ENCODE data around the gene CRYBG1. TPM values are rescaled to one million over a fixed set of nuclear protein-coding genes. Genes with fewer than 3 reads are reported as not detected.

Gene CRYBG1
- total and polyA plus RNA-seq, 2 of the 4 experiments (the other 2 are of a cell fraction), result 0.38 to 1.1 TPM

DNA sequence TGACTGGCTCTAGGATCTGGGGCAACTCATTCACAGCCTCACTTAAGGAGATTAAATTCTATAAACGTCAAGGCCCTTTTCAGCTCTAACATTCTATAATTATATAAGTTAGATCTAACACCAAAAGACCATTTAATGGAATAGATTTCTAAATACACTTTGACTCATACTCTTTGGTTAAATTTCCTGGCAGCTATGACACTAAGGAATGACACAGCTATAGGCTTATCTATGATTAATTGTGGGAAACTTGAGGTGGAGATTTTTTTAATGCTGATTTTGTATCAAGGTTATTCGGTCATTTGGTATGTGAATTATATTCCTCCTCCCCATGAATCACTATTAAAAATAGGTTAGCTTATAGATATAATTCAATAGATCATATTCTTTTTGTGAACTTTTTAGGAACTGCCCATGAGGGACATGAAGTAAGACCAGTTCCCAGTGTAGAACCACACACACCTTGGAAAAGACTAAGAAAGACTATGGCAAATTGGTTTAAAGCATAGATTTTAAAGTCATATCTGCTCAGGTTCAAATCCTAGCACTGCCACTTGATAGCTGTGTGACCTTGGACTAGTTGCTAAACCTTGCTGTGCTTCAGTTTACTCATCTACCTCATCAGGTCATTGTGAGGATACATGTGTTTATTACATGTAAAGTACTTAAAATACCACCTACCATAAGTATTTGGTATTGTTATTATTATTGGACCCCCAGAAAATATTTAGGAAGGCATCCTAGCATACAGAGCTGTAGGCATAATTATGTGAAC lies 116.0 kb downstream of the CRYBG1 start:
- intact Hi-C loops (cut with micrococcal nuclease) (no loop called here), dilution Hi-C loops (cut with HindIII; ENCODE audit: low sequenced_read_pairs, unreplicated experiment) (no loop called here), in situ Hi-C loops (cut with MboI; ENCODE audit: low sequenced_read_pairs) (no loop called here)
- Histone ChIP-seq H4K91ac (ENCODE audit: insufficient read depth, low read depth, low read length) (no peak overlapping the region), H4K8ac (ENCODE audit: low read depth in 2 of 2, low read length in 2 of 2) (no peak overlapping the region), H3K27ac (ENCODE audit: insufficient read depth, low read length) (no peak overlapping the region), H3K4me2 (ENCODE audit: low read depth, low read length) (no peak overlapping the region), H4K5ac (ENCODE audit: low read depth, low read length) (no peak overlapping the region), H3K4ac (ENCODE audit: low read depth, low read length) (no peak overlapping the region), H3K36me3 (ENCODE audit: control insufficient read depth, insufficient read depth, low read length) (no peaks in the 10 kb centered on the region), H2BK15ac (ENCODE audit: low read depth, low read length) (no peak overlapping the region), H3K56ac (ENCODE audit: extremely low read depth, insufficient read depth, low read length) (no peak overlapping the region), H3K4me1 (ENCODE audit: control insufficient read depth, insufficient read depth, low read length) (peaks cover 4% of the 10 kb centered on the region; the same call in 1 of the 2 replicates), H3K18ac (ENCODE audit: low read depth, low read length) (no peak overlapping the region), H4K20me1 (ENCODE audit: insufficient read depth, low read length) (no peaks in the 10 kb centered on the region), H3K9me1 (ENCODE audit: insufficient read depth, low read length) (peaks cover 5% of the 10 kb centered on the region), H3K14ac (replicated peaks; ENCODE audit: low read depth, low read length) (no peak overlapping the region), H3K9me3 (ENCODE audit: control insufficient read depth, insufficient read depth, low read length) (no peaks in the 10 kb centered on the region), H3K4me3 (ENCODE audit: insufficient read depth, low read depth, low read length) (no peak overlapping the region), H2BK20ac (ENCODE audit: low read depth, low read length) (no peak overlapping the region), H3K79me1 (ENCODE audit: low read depth in 1 of 2, low read length in 2 of 2) (no peaks in the 10 kb centered on the region), H2AK5ac (ENCODE audit: low read depth, low read length) (no peak overlapping the region), H2BK120ac (ENCODE audit: low read depth, low read length) (no peak overlapping the region), H3K27me3 (ENCODE audit: control insufficient read depth, insufficient read depth, low read length) (peaks cover 4% of the 10 kb centered on the region), H3K9ac (ENCODE audit: low read depth, low read length) (no peak overlapping the region), H2AK9ac (replicated peaks; ENCODE audit: low read depth, low read length, poor library complexity) (no peak overlapping the region), H2AFZ (replicated peaks; ENCODE audit: low read length, poor library complexity) (no peak overlapping the region), H2BK5ac (ENCODE audit: low read depth, low read length, poor library complexity, severe bottlenecking) (no peak overlapping the region), H3K23ac (ENCODE audit: low read depth, low read length) (no peak overlapping the region)
- ChIA-PET POLR2A (ENCODE audit: unreplicated experiment) (no interaction called here), CTCF (no interaction called here)
- no TSS peak for BruUV-seq (replicated peaks)
- TF ChIP-seq, protein P1, sequence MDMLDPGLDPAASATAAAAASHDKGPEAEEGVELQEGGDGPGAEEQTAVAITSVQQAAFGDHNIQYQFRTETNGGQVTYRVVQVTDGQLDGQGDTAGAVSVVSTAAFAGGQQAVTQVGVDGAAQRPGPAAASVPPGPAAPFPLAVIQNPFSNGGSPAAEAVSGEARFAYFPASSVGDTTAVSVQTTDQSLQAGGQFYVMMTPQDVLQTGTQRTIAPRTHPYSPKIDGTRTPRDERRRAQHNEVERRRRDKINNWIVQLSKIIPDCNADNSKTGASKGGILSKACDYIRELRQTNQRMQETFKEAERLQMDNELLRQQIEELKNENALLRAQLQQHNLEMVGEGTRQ (IDR thresholded peaks at IDR 0.05; ENCODE audit: low read depth, low read length), result no peak
- TF ChIP-seq POLR2A (IDR thresholded peaks at IDR 0.05; ENCODE audit: low read depth, low read length), result no peak
- TF ChIP-seq SMC3 (IDR thresholded peaks at IDR 0.05; ENCODE audit: low read depth, low read length), result no peak
- no peak for TF ChIP-seq NFE2L2 (IDR thresholded peaks at IDR 0.05; ENCODE audit: low read depth, low read length)
- no peak for TF ChIP-seq RFX5 (IDR thresholded peaks at IDR 0.05; ENCODE audit: low read depth, low read length)
- TF ChIP-seq CHD1 (IDR thresholded peaks at IDR 0.05; ENCODE audit: low read depth, low read length), result no peak
- TF ChIP-seq MXI1 (IDR thresholded peaks at IDR 0.05; ENCODE audit: borderline replicate concordance, low read depth, low read length), result no peak
- no peak for TF ChIP-seq RCOR1 (IDR thresholded peaks at IDR 0.05; ENCODE audit: insufficient replicate concordance, low read length)
- TF ChIP-seq ELK1 (IDR thresholded peaks at IDR 0.05; ENCODE audit: borderline replicate concordance, low read depth, low read length), result no peak
- no peak for TF ChIP-seq FOS (IDR thresholded peaks at IDR 0.05; ENCODE audit: low read depth, low read length)
- no peak for TF ChIP-seq CEBPB (IDR thresholded peaks at IDR 0.05; ENCODE audit: low read depth, low read length)
- no peak for TF ChIP-seq CTCF (conservative IDR thresholded peaks at IDR 0.05; ENCODE audit: low read depth, low read length)
- TF ChIP-seq BHLHE40 (IDR thresholded peaks at IDR 0.05; ENCODE audit: low read depth, low read length), result no peak
- no peak for TF ChIP-seq MAZ (IDR thresholded peaks at IDR 0.05; ENCODE audit: borderline replicate concordance, low read depth, low read length)
- TF ChIP-seq RAD21 (IDR thresholded peaks at IDR 0.05; ENCODE audit: low read length), result no peak
- TF ChIP-seq MAFK (IDR thresholded peaks at IDR 0.05; ENCODE audit: low read depth, low read length), result no peak
- ATAC-seq (ENCODE audit: low read depth) (no peak), DNase-seq (peak; percentile 42)
- no CpG with 5 or more reads among the region's 2 CpGs for WGBS, 2 experiments (ENCODE audit: extremely low coverage in 2 of 2, insufficient read length in 1 of 2)

All from IMR-90 (cell line).